ENCODE data around the gene GAL3ST3. TPM values are rescaled to one million over a fixed set of nuclear protein-coding genes. Genes with fewer than 3 reads are reported as not detected.

Gene GAL3ST3
- total and polyA plus RNA-seq, 2 experiments from 2014 or later, result 15.6 to 63.4 TPM

GRCh38 chr11:66015454-66015881, 33.5 kb downstream of the GAL3ST3 start:
- no peak overlapping the region for H3K4me2 ChIP-seq
- H3K4me3 ChIP-seq, result no peak overlapping the region
- no peaks in the 10 kb centered on the region for H3K4me1 ChIP-seq (ENCODE audit: insufficient read depth)
- Mint-ChIP-seq H3K27me3 (ENCODE audit: insufficient read depth, low read depth, poor library complexity) (peaks cover 20% of the 10 kb centered on the region), H3K4me1 (no peaks in the 10 kb centered on the region), H3K4me3 (no peak overlapping the region), H3K36me3 (ENCODE audit: low read depth) (no peaks in the 10 kb centered on the region), H3K27ac (no peak overlapping the region), H3K9me3 (no peaks in the 10 kb centered on the region)
- DNase-seq (ENCODE audit: low spot score) (no peak), ATAC-seq (no peak)
- no peaks in the 10 kb centered on the region for H3K79me2 ChIP-seq (replicated peaks; ENCODE audit: insufficient read depth)
- TF ChIP-seq ZNF331 (CRISPR knock-in tag; IDR thresholded peaks at IDR 0.05; ENCODE audit: low read depth) (no peak), STAT1 (IDR thresholded peaks at IDR 0.05; ENCODE audit: unreplicated experiment) (no peak), EZH2phosphoT487 (IDR thresholded peaks at IDR 0.05; ENCODE audit: unreplicated experiment) (no peak), CREB1 (CRISPR knock-in tag; IDR thresholded peaks at IDR 0.05; ENCODE audit: low read depth) (no peak), NANOG (IDR thresholded peaks at IDR 0.05; ENCODE audit: borderline replicate concordance) (no peak), ZNF462 (CRISPR knock-in tag; IDR thresholded peaks at IDR 0.05) (no peak), ZNF114 (CRISPR knock-in tag; IDR thresholded peaks at IDR 0.05) (no peak), CTCF (conservative IDR thresholded peaks at IDR 0.05; ENCODE audit: low read depth in 2 of 2) (no peak), EZH2 (IDR thresholded peaks at IDR 0.05; ENCODE audit: low read depth, unreplicated experiment) (no peak)
- H2AFZ ChIP-seq, result no peak overlapping the region
- no peaks in the 10 kb centered on the region for H3K9me2 ChIP-seq (ENCODE audit: insufficient read depth)
- no peaks in the 10 kb centered on the region for H4K20me1 ChIP-seq (replicated peaks; ENCODE audit: insufficient read depth)
- H3K27ac ChIP-seq (ENCODE audit: low read depth), result no peak overlapping the region
- H3K27me3 ChIP-seq (ENCODE audit: insufficient read depth), result peaks cover 23% of the 10 kb centered on the region
- 0 out of 2 replicates have a peak, but pooled peaks cover 3% of the 10 kb centered on the region for H3F3A ChIP-seq (replicated peaks; ENCODE audit: low read depth)
- H3K36me3 ChIP-seq (ENCODE audit: insufficient read depth), result no peaks in the 10 kb centered on the region
